K562 (cell line): ENCODE data around the gene PSMD2. TPM values are rescaled to one million over a fixed set of nuclear protein-coding genes. Genes with fewer than 3 reads are reported as not detected.

Experiments
- BRD4 ChIP-seq: fragments of 200-600 bp; sonication (generic); IDR thresholded peaks from 2 replicates; pipeline ENCODE4 v1.6.1; 2017; ENCODE audit warnings: inconsistent platforms
- CTCF ChIP-seq, 3 experiments: IDR thresholded peaks in 2 of 3; conservative IDR thresholded peaks in 1 of 3; 2 replicates each; pipeline ENCODE4 v1.5.1; 2011 to 2012; ENCODE audit warnings: low read length in 3 of 3, mild to moderate bottlenecking in 3 of 3, control low read depth in 2 of 3, improper control_type of control experiment in 1 of 3, inconsistent platforms in 1 of 3, low read depth in 1 of 3, mixed read lengths in 1 of 3, moderate library complexity in 1 of 3; ENCODE audit not compliant: insufficient read depth in 2 of 3
- GABPB1 ChIP-seq: sonication (generic); formaldehyde crosslinking; IDR thresholded peaks from 2 replicates; pipeline ENCODE4 v1.8.0; 2022; ENCODE audit warnings: mild to moderate bottlenecking, missing genetic modification reagents
- KDM1A ChIP-seq, 2 experiments: fragments of 450-650 bp; IDR thresholded peaks; 2 replicates each; pipeline ENCODE4 v1.6.1; 2016; ENCODE audit warnings: mild to moderate bottlenecking in 2 of 2
- SRSF9 ChIP-seq: fragments of 200-400 bp; formaldehyde crosslinking; IDR thresholded peaks from 2 replicates; pipeline ENCODE4 v1.6.1; 2017; ENCODE audit warnings: low read depth, low read length, borderline replicate concordance
- TFAP4 ChIP-seq: sonication (generic); formaldehyde crosslinking; IDR thresholded peaks from 2 replicates; pipeline ENCODE4 v1.8.0; 2022; ENCODE audit warnings: missing genetic modification reagents, mild to moderate bottlenecking, moderate library complexity, borderline replicate concordance
- ZNF318 ChIP-seq, 2 experiments: fragments of 450-650 bp; IDR thresholded peaks; 2 replicates each; pipeline ENCODE4 v1.6.1; 2016; ENCODE audit warnings: mild to moderate bottlenecking in 2 of 2, borderline replicate concordance in 1 of 2, low read depth in 1 of 2, moderate library complexity in 1 of 2
- polyA plus RNA-seq, 8 experiments: library from polyadenylated mRNA; depleted of rRNA in 4 of 8; stranded (reverse) in 5 of 8; unstranded in 3 of 8; fragments of >200 nt; fragmentation: Nextera tagmentation in 2 of 8; fragmentation: Illumina TruSeq in 1 of 8; extraction: Ambion mirVana in 2 of 8; extraction: Trizol in 1 of 8; gene quantifications; 2 replicates each; pipeline versions ENCODE4 v1.2.1 to v1.2.3, GENCODE V29; 2011 to 2014; ENCODE audit warnings: inconsistent platforms in 1 of 8, missing spikeins in 1 of 8
- total RNA-seq, 7 experiments: library from RNA; depleted of rRNA in 6 of 7; stranded (reverse); fragments of >200 nt in 6 of 7; fragmentation: Illumina TruSeq in 2 of 7; extraction: Trizol in 2 of 7; gene quantifications; 2 replicates each; pipeline versions ENCODE4 v1.2.1 to v1.2.3, GENCODE V29; 2011 to 2021; ENCODE audit warnings: low replicate concordance in 1 of 7

Gene PSMD2
- total and polyA plus RNA-seq, 9 of the 15 experiments (the other 6 are each of a cell fraction or from before 2014, with no cell fraction given): 152 to 484 (median 295) TPM

- TF ChIP-seq ZNF318 (IDR thresholded peaks at IDR 0.05; ENCODE audit: borderline replicate concordance in 1 of 2, low read depth in 1 of 2) (no peak), SRSF9 (no peak), KDM1A (IDR thresholded peaks at IDR 0.05) (no peak), GABPB1 (0 out of 2 replicates have a peak, but pooled peaks have one; percentile 20), BRD4 (no peak), CTCF (IDR thresholded peaks at IDR 0.05 in 2 of 3, conservative IDR thresholded peaks at IDR 0.05 in 1 of 3; ENCODE audit: insufficient read depth in 2 of 3, low read depth in 1 of 3, low read length in 3 of 3) (peak; percentile 84 to 92 (median 84)), TFAP4 (CRISPR knock-in tag) (peak; percentile 72)
Measured at GRCh38 chr3:184289426-184289938, 9.6 kb upstream of the PSMD2 start (continued).
